Sigmoid colon (tissue), 4 donors: ENCODE measurements around the gene CHDH.

Source experiments
- EP300 ChIP-seq, 4 donors: sonication (generic); formaldehyde crosslinking; IDR thresholded peaks; one replicate each; pipeline ENCODE4 v1.6.1; 2017; ENCODE audit warnings: antibody characterized with exemption in 4 of 4
- POLR2A ChIP-seq, 2 donors: fragments of 450-650 bp; IDR thresholded peaks; one replicate each; pipeline ENCODE4 v1.6.1; 2016; ENCODE audit warnings: antibody characterized with exemption in 2 of 2, mild to moderate bottlenecking in 2 of 2, moderate library complexity in 2 of 2

GRCh38 chr3:53819163-53819868 lies 26.9 kb downstream of the CHDH start:
- TF ChIP-seq POLR2A (IDR thresholded peaks at IDR 0.05) (no peak), EP300 (IDR thresholded peaks at IDR 0.05) (no peak)
